Loucy (cell line): Measurements from ENCODE around the gene TMEM273.
A peak's percentile ranks its signal among the peaks of the same experiment; 100 is the strongest.

Experiments
- H2AFZ ChIP-seq: fragments of 200-600 bp; sonication (generic); 2 replicates; pipeline ENCODE4 v1.6.0; 2016; ENCODE audit warnings: antibody characterized with exemption, mild to moderate bottlenecking, low read length, moderate library complexity
- H3F3A ChIP-seq: fragments of 200-600 bp; 2 replicates; pipeline ENCODE4 v1.6.0; 2016; ENCODE audit warnings: antibody characterized with exemption, low read depth, mild to moderate bottlenecking
- H3K27me3 ChIP-seq: fragments of 200-600 bp; sonication (generic); 2 replicates; pipeline ENCODE4 v1.6.1; 2014; ENCODE audit warnings: low read length, mild to moderate bottlenecking; ENCODE audit not compliant: insufficient read depth, poor library complexity, severe bottlenecking
- H3K36me3 ChIP-seq: fragments of 200-600 bp; sonication (generic); 2 replicates; pipeline ENCODE4 v1.6.1; 2016; ENCODE audit warnings: low read length; ENCODE audit not compliant: insufficient read depth
- H3K4me1 ChIP-seq: fragments of 200-600 bp; sonication (generic); 2 replicates; pipeline ENCODE4 v1.5.1; 2014; ENCODE audit warnings: low read length, mild to moderate bottlenecking; ENCODE audit not compliant: insufficient read depth, poor library complexity, severe bottlenecking
- H3K4me2 ChIP-seq: fragments of 200-600 bp; sonication (generic); 2 replicates; pipeline ENCODE4 v1.6.0; 2014; ENCODE audit warnings: antibody characterized with exemption, low read length, low read depth, mild to moderate bottlenecking; ENCODE audit not compliant: poor library complexity, severe bottlenecking
- H3K4me3 ChIP-seq: fragments of 200-600 bp; sonication (generic); 2 replicates; pipeline ENCODE4 v1.5.1; 2014; ENCODE audit warnings: low read length, mild to moderate bottlenecking, mixed read lengths; ENCODE audit not compliant: poor library complexity, severe bottlenecking
- H3K79me2 ChIP-seq: fragments of 200-600 bp; sonication (generic); 2 replicates; pipeline ENCODE4 v1.6.1; 2014; ENCODE audit warnings: low read length; ENCODE audit not compliant: insufficient read depth
- H3K9ac ChIP-seq: fragments of 200-600 bp; sonication (generic); 2 replicates; pipeline ENCODE4 v1.6.0; 2014; ENCODE audit warnings: mild to moderate bottlenecking, low read depth, low read length, moderate library complexity; ENCODE audit not compliant: poor library complexity, severe bottlenecking
- H3K9me2 ChIP-seq: fragments of 200-600 bp; sonication (generic); replicated peaks from 2 replicates; pipeline ENCODE4 v1.6.1; 2016; ENCODE audit warnings: low read depth, low read length, mixed read lengths
- H3K9me3 ChIP-seq: fragments of 200-600 bp; sonication (generic); 2 replicates; pipeline ENCODE4 v1.6.1; 2014; ENCODE audit warnings: mild to moderate bottlenecking, antibody characterized with exemption, low read length, low read depth; ENCODE audit not compliant: insufficient read depth
- H4K20me1 ChIP-seq: fragments of 200-600 bp; sonication (generic); 2 replicates; pipeline ENCODE4 v1.6.0; 2014; ENCODE audit warnings: antibody characterized with exemption, low read length, mild to moderate bottlenecking; ENCODE audit not compliant: insufficient read depth, poor library complexity, severe bottlenecking
- CTCF ChIP-seq: fragments of 200-600 bp; sonication (generic); conservative IDR thresholded peaks from 2 replicates; pipeline ENCODE4 v1.5.1; 2014; ENCODE audit warnings: mild to moderate bottlenecking, antibody characterized with exemption, low read length
- EZH2phosphoT487 ChIP-seq: fragments of 200-600 bp; IDR thresholded peaks from 2 replicates; pipeline ENCODE4 v1.6.1; 2018; ENCODE audit warnings: antibody characterized with exemption, mild to moderate bottlenecking, moderate library complexity, borderline replicate concordance

TMEM273 gene

GRCh38 chr10:49152663-49153062, 35.5 kb downstream of the TMEM273 start:
- Histone ChIP-seq H3K9ac (no peak overlapping the region), H3K79me2 (no peaks in the 10 kb centered on the region), H3F3A (no peaks in the 10 kb centered on the region), H3K4me3 (no peak overlapping the region), H3K9me3 (peaks cover 2% of the 10 kb centered on the region; the same call in 1 of the 2 replicates), H3K36me3 (no peaks in the 10 kb centered on the region), H3K9me2 (no peaks in the 10 kb centered on the region), H4K20me1 (no peaks in the 10 kb centered on the region), H2AFZ (no peak overlapping the region), H3K4me2 (no peak overlapping the region), H3K27me3 (no peaks in the 10 kb centered on the region), H3K4me1 (peaks cover 13% of the 10 kb centered on the region)
- TF ChIP-seq EZH2phosphoT487 (no peak), CTCF (no peak)

- H3F3A ChIP-seq, result no peaks in the 10 kb centered on the region
- H3K36me3 ChIP-seq, result no peaks in the 10 kb centered on the region
- TF ChIP-seq CTCF, result no peak
- no peaks in the 10 kb centered on the region for H3K27me3 ChIP-seq
- H3K4me2 ChIP-seq, result no peak overlapping the region
- H3K4me1 ChIP-seq, result peaks cover 13% of the 10 kb centered on the region
- no peaks in the 10 kb centered on the region for H4K20me1 ChIP-seq
- H3K79me2 ChIP-seq, result no peaks in the 10 kb centered on the region
- H3K9me3 ChIP-seq, result peaks cover 6% of the 10 kb centered on the region; the same call in 1 of the 2 replicates
- no peak overlapping the region for H3K9ac ChIP-seq
- H2AFZ ChIP-seq, result no peak overlapping the region
- H3K9me2 ChIP-seq, result no peaks in the 10 kb centered on the region
- no peak overlapping the region for H3K4me3 ChIP-seq
These were observed 36.2 kb downstream of the TMEM273 start for GRCh38 chr10:49152037-49152436.

- Histone ChIP-seq H3K9me3 (peaks cover 7% of the 10 kb centered on the region; the same call in 1 of the 2 replicates), H3K4me2 (peak overlapping the region; percentile 30), H3K36me3 (no peaks in the 10 kb centered on the region), H3K9ac (no peak overlapping the region), H3K27me3 (no peaks in the 10 kb centered on the region), H3K79me2 (no peaks in the 10 kb centered on the region), H3F3A (no peaks in the 10 kb centered on the region), H4K20me1 (no peaks in the 10 kb centered on the region), H3K4me1 (peaks cover 13% of the 10 kb centered on the region), H3K4me3 (no peak overlapping the region), H3K9me2 (no peaks in the 10 kb centered on the region), H2AFZ (no peak overlapping the region)
- TF ChIP-seq CTCF (no peak), EZH2phosphoT487 (no peak)
These were observed 36.7 kb downstream of the TMEM273 start for GRCh38 chr10:49151481-49151880.
